Stimulated activated CD8-positive, alpha-beta memory T cell treated with anti-CD3 and anti-CD28 coated beads, Interleukin-4, amount 100 ng/mL, for 1 hour (primary cell): Measurements from ENCODE around the gene SHROOM3.

Experiments
- DNase-seq, 2 donors: peaks; one replicate each; pipeline ENCODE4 v3.0.0-alpha.2; 2020; ENCODE audit warnings: low read depth in 2 of 2, low spot score in 1 of 2

The SHROOM3 gene

DNA sequence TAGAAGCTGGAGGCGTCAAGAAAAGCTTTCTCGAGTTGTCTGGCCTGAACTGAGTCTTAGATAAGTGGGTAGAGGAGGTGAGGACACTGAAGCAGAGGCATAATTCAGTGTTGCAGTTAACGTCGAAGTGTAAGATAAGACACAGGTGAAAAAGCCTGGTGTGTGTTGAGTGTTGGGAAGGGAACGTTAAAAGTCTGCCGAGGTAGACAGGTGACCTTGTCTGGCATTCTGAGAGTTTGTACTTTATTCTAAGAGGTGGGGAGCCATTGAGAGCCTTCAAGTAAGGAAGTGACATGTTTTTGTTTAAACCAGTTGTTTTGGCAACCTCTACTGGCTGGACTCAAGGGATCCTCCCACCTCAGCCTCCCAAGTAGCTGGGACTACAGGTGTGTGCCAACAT lies 219.1 kb downstream of the SHROOM3 start:
- DNase-seq, result no peak

DNA sequence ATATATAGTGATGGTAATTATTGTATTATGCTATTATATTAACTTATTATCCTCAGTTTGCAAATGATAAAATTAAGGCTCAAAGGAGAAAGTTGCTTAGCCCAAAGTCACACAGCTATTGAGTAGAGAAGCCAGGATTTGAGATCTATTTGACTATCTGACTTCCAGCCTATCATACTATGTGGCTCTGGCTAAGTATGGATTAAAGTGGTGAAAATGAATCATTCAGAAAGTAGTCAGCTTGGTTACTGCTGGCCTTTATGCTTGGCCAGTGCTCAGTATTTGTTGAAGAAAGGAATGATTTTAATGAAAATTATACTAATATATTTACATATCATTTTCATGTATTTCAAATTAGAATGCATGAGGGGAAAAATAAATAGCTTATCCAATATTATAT lies 219.8 kb downstream of the SHROOM3 start:
- no peak for DNase-seq

DNA sequence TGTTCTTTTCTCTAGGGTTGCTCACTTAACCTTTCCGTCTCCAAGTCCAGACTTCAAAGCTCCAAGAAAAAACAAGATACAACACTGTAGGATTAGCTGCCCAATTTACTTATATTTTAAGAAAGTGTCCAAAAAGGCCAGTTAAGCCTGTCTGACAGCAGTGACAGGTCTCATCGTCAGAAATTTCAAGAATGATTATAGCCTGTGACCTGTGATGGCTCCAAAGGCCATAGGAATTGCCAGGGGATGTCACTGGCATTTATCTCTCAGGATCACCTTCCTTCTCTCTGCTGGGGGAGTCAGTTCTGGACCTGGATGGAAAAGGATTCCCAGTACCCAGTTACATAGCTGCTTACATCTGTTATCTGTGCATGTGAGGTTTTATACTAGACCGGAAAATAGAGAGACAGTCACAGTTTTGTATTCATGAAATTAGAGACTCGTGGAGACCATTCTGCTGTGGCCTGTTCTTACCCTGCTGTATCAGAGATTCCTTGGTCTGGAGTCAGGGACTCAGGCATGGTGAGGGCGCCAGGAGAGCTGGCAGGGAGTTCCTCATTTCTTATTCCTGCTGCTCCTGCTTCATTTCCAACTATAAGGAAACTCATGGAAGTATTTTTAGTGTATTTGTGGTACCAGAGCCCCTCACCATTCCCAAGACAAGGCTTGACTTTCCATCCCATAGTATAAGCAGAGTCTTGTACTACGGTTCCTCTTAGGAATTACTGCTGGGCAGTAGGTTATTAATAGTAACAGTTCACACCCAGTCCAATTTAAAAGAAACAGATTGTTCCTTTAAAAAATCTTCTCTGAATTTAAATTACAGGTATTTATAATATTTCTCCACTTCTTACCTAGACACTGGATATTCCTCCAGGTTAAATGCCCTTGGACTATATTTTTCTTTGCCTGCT lies 220.8 kb downstream of the SHROOM3 start:
- no peak for DNase-seq

DNA sequence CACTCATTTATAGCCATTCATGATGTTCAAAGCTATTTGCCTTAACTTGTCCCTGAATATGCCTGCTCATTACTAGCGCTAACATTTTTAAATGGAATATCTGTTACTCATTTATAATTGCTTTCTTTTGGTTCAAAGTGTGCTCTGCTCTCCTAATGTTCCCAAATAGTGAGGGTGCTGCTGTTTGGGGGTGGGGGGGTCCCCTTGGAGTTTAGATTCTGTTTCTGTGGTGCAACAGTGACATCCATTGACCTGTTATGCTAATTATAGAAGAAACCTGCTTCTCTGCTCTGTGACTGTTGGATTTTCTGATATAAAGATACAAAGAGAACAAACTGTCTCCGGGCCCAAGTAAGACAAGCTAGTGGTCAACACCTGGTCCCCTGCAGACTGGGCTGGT lies 222.4 kb downstream of the SHROOM3 start:
- no peak for DNase-seq

DNA sequence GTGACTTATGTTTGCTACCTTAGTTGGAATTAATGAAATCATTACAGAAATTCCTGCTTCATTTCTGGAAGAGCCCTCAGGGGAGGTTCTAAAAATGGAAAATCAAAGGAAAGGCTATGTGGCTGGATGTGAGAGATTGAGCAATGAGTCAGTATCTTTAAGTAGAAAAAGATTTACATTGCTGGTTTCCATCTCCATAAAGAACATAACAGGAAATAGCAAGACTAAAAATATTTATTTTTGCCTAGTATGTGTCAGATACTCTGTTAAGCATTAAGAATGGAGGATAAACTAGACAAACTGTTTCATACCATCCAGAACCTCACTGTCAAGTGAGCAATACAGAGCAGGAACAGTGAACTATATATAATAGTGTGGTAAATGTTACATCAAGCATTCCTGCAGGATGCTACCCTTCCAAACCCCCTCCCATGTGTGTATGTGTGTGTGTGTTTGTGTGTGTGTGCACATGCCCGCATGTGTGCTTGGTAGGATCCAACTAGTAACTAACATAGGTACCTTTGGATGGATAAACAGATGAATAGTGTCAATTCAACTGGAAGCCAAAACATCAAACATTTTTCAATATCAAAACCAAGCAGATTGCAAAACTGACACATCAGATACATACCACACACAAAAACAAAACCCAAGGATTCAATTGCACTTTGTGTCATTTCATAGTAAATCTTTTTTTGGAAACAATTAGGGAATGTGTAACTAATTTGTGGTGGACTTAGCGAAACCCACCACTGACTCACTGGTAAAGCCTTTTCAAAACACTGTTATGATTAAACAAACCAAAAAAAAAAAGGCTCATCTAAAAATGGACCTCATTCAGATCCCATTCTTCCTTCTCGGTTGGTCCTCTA lies 223.4 kb downstream of the SHROOM3 start:
- no peak for DNase-seq

DNA sequence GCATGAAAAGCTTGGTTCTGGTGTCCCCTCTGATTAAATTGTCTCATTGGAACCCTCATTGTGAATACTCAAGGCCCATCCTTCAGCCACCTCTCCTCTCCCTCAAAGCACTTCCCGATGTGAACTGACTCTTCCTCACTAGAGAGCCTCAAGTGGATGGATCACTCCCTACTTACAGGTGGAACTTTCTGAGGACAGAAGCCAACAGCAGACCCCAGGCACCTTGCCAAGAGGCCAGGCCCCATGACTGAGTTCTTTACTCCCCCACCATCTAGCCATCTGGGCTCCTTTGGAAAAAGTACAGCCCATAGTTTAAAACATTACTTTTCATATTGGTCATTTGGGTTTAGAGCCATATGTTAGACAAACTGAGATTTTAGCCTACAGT lies 224.1 kb downstream of the SHROOM3 start:
- DNase-seq, result no peak

DNA sequence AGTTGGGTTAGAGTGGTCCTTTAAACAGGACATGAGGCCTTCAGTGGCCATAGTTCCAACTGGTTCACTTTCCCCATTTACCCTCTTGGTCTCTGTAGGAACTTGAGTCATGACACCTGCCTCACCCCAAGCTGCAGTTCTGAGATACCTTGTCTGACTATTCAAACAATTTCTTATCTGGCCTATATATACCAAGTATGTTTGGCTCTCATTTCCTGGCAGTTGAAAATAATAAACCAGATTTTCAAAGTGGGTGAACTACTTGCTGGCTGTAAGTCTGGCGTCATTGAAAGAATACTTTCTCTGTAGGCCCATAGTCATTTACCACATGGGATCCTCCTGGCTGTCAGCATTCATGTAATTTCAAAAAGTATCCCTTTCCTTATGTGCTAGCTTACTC lies 228.8 kb downstream of the SHROOM3 start:
- no peak for DNase-seq

DNA sequence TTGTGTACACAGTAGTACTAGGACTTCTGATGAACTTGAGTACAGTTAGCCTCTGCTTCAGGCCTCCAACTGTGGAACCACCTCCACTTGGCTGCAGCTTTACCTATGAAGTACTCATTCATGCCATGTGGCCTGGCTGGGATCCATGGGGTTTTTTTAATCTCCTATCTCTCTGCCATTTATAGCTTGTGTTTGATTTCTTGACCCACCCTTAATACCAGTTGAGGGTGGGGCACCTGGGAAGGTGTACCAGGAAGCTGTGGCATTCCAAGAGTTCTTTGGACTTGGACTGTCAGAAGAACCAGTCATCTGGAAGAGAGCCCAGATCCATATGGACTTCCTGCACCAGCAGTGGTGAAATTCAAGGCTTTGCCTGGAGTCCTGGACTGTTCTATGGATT lies 230.1 kb downstream of the SHROOM3 start:
- no peak for DNase-seq

DNA sequence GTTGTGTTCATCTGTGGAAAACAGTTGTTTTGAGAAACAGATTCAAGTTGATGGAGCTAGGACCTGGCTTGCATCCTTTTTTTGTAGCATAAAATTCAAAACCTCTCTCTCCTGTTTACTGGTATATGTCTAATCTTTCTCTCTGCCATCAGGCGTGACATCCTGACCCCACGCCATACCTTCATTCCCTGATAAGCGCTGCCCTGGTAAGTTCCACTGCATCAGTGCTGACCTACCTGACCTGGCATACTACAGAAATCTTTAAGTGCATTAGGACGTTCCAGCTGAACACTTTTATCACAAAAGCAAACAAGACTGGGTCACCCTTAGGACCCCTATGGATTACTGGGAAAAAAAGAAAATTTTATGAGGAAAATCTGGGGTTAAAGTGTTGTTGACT lies 230.7 kb downstream of the SHROOM3 start:
- no peak for DNase-seq

DNA sequence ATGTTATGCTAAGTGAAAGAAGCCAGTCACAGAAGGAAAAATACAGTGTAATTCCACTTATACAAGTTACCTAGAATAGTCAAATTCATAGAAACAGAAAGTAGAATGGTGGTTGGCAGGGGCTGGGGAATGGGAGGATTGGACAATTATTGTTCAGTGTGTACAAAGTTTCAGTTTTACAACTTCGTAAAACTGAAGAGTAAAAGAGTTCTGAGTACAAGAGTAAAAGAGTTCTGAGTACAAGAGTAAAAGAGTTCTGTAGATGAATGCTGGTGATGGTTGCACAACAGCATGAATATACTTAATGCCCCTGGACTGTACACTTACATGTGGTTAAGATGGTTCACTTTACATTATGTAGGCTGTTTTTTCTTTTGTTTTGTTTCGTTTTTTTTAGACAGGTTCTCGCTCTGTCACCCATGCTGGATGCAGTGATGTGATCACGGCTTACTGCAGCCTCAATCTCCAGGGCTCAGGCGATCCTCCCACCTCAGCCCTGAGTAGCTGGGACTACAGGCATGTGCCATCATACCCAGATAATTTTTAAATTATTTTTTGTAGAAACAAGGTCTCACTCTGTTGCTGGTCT lies 232.0 kb downstream of the SHROOM3 start:
- DNase-seq, result no peak

DNA sequence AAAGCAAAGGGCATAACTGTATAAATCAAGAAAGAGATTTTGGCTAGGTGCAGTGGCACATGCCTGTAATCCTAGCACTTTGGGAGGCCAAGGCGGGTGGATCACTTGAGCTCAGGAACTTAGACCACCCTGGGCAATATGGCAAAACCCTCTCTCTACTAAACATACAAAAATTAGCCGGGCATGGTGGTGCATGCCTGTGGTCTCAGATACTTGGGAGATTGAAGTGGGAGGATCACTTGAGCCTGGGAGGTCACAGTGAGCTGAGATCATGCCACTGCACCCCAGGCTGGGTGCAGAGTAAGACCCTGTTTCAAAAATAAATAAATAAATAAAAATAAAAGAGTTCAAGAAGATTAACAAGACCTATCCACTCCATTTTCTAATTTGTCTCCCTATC lies 235.6 kb downstream of the SHROOM3 start:
- DNase-seq, result no peak

DNA sequence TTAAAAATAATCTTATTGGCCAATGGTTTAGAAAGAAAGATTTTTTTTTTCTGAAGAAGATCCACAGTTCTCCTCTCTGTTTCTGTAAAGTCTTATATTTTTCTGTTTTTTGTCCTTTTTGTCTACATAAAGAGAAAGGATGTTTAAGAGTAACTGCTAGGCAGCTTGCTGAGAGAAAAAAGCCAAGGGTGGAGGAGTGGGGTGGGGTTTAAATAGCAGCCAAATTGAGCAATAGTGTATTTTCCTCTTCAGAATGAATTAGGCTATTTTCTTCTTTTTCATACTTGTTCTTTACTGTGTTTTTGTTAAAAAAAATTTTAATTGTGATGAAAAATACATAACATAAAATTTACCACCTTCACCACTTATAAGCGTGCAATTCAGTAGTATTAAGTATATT lies 238.3 kb downstream of the SHROOM3 start:
- no peak for DNase-seq

DNA sequence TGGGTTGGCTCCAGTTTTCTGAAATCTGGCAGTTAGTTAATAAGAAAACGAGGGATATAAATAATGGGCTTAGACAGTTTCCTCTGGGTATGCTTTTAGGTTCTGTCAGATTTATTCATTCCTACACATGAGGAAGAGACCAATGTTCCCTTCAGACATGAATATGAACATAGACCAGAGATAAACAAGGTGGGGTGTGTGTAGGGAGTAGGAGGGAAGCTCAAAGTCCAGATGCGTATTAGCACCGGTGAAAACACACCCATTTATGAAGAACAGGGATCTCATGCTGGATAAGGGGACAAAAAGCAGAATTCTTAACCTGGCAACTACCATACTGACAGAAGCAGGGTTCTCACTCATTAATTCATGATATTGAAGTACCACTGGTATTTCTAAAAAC lies 240.0 kb downstream of the SHROOM3 start:
- DNase-seq, result no peak

DNA sequence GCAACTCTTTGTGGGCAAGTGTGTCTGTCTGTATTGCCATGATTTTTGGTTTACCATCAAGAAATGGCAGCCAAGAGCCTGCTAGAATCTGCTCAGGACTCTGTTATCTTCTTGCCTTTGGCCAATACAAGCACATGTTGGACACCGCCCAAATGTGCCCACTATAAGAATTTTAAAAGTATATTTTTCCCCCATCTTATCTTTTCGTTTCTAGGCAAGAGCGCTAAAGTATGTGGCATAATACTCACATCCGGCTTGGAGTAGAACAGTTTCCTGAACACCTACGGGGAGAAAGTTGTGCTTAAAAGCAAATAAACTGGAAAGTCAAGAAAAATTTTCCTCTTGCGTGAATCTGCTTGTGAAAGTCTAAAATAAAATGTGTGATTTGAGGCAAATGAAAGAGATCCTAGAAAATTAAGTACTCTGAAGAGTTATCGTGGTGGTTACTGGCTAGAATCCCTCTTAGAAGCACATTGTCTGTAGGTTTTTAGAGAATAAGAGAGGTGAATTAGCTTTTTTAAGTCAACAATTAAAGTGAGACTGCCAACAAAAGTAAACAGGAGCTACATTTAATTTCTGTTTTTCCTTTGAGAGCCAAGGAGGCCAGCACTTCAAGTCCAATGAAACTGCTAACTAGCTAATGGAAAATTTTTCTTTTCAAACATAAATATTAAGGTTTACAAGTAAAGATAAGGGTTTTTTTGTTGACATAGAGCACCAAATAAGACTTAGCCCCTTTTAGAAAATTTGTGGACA lies 242.7 kb downstream of the SHROOM3 start:
- DNase-seq, result no peak

DNA sequence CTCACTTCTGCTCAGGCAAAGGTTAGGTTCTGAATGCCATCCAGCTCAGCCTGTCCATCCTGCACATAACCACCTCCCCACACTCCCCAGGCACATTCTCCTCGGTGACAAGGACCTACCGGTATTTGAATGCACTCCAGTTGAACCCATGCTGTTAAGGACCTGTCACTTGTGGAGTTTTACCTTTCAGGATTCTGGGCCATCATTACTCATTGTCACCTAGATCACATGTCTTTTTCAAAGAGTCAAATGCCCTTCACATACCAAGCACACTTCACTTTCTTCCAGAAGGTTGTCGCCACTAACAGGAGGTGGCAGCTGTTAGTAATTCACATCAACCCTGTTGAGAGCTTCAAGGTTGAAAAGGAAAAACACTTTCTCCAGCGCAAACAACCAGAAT lies 244.7 kb downstream of the SHROOM3 start:
- DNase-seq, result no peak

DNA sequence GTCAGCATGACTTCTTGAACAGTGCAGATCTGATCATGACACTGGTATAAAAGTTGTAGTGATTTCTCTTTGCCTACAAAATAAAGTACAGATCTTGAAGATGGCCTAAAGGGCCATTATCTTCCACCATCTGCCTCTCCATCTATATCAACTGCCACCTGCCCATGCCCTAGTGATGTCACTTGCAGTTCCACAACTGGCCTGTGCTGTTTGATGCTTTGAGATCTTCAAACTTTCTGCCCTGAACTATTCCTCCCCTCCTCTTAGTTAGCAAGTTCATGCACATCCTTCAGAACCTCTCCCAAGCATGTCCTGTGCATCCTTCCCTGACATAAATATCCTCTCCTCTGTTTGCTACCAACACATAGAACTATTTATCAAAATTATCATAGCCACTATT lies 245.9 kb downstream of the SHROOM3 start:
- DNase-seq, result no peak

DNA sequence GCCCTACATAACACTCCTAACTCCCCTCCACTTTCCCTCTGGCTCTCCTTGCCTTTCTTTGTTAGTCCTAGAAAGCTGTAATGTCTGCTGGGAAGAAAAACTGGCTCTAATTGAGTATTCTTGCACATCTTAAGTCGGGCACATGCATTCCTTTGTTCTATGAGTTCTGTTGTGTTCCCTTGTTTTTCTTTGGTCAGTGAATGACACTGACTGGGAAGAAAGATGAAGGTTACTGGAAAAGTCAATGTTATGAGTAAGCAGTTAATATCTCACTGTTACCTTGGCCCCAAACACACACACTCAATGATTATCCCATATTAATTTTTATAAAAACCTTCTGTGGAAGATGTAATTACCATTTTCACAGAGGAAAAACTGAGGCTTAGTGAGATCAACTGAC lies 247.0 kb downstream of the SHROOM3 start:
- no peak for DNase-seq

DNA sequence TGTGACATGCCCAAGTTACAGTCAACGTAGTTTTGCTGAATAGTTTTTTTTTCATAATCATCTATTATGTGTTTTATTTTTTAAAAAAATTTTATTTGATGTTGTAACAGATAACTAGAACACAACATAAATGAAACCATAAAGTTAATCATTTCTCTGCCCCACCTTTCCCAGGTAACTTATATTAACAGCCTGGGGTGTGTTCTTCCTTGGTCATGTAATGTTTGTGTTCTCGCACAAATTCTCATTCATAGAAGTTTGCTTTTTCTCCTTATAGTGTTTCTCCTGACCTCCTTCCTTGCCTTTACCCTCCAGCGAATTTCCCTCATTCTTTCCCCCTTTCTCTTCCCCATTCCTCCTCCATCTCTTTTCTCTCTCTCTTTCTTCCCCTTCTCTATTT lies 248.1 kb downstream of the SHROOM3 start:
- DNase-seq, result no peak

DNA sequence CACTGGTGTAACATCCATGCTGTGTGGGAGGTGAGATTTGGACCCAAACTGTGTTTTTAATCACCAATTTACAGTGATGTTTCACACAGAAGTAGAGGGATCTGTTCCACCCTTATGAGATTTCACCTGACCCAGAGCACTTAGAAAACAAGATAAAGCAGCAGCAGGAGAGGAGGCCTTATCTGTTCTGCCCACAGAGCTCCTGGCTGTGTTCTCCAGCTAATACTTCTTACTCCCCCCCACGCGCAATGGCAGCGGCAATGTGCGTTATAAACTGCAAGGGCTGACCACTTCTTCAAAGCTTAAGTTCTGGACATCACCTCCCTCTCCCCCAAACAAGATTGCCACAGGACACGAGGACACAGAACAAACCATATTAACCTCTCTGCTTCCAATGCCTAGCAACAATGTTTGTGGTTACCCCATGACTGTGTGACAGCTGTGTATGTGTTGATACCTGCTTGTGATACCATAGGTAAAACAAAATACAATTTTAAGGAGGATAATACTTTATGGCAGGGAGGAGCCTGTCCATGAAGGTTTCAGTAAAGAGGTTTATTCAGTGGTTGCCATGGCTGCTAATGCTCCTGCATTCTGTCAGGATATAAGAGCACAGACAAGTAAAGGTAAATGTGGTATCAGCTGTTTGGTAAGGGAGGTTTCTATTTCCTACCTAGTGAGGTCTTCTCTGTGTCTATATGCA lies 252.9 kb downstream of the SHROOM3 start:
- no peak for DNase-seq

DNA sequence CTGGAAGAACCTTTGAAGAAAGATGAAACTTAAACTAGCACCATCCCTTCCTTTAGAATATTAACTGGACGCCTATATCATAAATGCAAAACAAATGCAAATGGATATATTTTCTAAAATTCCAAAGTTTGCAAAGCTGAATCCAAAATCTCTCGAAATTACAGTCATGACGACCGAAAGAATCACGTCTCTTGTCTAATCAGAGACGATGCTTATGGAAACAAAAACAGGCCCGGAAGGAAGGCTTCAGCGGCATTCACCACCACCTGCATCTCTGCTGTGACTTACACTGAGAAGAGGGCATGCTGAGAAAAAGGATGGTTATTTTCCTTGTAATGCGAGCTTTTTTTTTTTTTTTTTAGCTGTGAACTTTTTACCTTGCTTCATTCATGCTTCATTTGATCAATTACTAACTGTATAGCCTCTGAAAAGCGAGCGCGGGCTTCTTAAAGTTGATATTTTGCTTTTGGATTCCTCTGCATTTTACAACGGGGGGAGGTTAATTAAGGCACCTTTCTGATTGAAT lies 253.7 kb downstream of the SHROOM3 start:
- DNase-seq, result no peak
